Measurements from ENCODE around the gene GAS2L2.
"Not testable (repeated sequence)": the region's sequence is repeated elsewhere in the genome, so short reads cannot be mapped to it uniquely, and the experiment has no call there.

GAS2L2 gene

DNA sequence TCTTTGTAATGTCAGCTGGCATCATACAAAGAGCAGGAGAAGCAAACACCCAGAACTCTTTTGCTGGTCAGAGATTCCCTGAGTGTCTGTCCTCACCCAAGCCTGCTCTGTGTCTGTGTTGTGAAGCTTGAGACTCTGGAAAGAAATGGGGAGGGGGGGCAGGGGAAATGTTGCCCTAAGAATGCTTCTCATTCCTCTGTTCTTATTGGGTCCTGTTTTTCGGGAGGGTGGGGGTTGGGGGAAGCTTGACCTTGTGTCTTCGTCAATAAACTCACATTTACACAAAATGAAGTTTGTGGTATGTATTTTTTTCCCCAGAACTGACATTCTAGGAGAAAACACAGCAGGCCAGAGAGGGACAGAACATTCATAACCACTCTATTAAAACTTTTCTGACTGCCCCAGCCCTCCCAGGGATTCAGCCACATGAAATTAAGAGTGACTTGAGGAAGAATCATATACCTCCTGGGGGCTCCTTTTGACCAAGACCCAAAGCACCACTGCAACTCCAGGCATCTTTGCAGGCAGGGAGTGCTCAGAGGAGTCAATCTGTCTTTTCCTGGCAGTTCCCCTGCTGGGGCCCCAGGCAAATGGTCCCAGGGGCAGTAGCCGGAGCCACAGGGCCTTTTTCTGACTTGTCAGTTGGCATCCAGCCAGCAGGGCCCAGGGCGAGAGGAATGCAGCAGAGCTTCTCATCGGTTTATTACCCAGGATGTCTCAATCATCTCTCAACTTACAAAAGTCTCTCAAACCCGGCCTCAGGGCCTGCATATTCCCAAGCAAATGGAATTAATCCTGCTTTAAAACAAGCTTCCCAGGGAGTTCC lies 26.7 kb downstream of the GAS2L2 start:
- no peak for DNase-seq (ENCODE audit: low read depth)

DNA sequence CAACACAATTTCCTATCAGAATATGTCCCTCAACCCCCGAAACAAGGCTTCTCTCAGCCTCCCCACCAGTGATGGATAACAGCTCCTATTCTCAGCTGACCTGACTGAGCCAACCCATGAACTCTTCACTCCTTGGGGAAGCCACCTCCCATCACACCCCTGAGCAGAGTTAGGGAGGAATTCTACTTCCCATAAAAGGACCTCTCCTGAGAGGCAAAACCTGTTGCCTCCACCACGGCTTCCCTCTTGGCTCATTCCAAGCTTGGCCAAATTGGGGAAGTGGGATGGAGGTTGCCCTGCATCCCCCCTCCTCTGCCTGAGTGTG lies 27.3 kb downstream of the GAS2L2 start:
- no peak for DNase-seq (ENCODE audit: low read depth)

DNA sequence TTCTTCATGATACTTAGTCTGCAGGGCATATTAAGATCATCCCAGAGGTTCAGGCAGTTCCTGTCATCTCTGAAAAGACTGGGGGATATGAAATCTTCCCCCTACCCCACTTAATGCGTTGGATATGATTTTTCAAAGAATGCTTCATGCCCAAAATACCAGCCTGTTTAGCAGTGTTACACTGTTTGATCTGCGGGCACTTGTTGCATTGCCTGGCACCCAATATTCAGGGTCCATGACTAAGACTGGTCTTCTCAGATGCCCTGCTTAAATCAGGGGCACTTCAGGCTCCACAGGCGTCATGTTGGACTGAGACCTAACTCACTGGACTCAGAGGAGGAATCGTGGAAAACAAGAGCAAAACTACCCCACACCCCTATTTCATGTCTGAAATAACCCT lies 28.0 kb downstream of the GAS2L2 start:
- no peak for DNase-seq (ENCODE audit: low read depth)

DNA sequence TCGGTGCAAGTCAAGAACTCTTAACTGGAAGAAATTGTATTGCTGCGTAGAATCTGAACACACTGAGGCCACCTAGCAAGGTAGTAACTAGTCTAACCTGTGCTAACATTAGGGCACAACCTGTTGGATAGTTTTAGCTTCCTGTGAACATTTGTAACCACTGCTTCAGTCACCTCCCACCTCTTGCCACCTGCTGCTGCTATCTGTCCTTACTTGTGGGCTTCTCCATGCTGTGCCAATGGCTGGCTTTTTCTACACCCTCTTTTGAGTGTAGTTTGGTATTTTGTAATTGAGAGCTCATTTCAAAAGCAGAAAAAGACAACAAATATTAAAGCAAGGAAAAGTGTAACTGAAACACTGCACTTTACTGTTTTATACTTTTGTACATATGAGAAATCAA lies 29.3 kb downstream of the GAS2L2 start:
- DNase-seq (ENCODE audit: low read depth), result no peak

DNA sequence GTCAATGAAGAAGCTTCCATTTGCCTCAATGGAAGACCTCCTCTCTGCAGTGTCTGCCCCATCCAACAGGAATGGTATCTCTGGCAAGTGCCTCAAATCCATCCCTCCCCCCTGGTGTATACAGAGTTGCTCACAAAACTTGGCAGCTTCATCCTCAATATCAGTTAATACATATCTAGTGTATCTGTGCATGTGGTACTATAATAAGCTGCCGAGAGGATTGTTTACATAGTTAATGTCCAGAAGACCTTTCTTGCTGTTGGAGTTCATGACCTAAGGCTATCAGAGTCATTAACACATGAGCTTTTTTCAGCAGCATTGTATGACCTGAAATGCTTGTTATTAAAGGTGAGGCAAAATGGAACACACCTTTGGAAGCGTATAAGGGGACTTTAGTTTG lies 35.6 kb downstream of the GAS2L2 start:
- DNase-seq (ENCODE audit: low read depth), result no peak

DNA sequence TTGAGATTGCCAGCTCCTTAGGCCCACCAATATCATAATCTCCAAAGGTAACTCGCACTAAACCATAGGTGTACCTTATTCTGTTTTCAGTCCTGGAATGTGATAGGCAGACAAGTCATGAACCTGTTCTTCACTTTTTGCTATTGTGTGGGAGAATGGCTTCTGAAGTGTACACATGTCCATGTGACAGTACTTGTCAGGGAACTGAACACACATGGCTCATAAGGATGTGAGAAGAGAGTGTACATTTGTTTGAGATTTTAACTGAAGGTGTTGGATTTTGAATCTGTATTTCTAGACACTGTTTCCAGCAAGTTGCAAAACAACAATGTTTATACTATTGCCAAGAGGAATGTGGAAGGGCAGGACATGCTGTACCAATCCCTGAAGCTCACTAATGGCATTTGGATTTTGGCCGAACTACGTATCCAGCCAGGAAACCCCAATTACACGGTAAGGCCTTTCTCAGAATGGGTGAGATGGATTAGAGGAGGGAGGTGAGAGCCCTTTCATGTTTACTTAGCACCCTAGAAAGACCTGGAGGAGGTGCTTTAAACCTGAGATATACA lies 36.1 kb downstream of the GAS2L2 start:
- no peak for DNase-seq (ENCODE audit: low read depth)

DNA sequence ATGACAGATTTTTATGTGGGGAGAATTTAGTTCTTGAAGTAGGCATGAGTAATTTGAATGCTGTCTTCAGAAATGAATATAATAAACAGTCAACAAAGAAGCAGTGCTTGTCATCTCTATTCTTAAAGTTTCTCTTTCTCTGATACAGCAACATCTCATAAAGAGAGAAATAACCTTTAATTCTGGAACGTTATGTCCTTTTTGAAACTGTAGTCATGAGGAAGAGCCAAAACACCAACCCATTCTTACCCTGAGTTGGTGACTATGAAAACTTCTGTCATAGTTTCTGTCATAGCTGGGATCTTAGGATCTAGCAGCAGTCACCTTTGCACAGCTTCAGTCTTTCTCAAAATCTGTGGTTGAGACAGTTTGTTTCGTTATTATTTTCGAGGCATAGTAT lies 36.9 kb downstream of the GAS2L2 start:
- no peak for DNase-seq (ENCODE audit: low read depth)

DNA sequence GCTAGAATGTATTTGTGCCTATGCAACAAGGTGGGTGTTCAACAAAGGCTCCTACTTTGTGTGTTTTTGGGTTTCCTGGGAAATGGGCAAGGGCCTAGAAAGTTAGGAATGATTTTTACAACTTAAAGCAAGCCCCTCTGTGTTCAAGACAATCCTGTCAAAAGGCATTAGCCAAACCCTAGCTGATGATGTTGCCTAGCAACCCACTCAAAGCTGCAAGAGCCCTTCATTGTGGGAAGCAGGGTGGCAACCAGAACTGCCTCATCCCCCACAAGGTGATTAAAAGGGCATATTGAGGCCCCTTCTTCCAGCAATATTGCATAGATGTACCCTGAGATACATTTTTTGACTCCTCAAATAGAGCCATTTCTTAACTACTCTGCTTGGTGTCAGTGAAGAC lies 37.6 kb downstream of the GAS2L2 start:
- no peak for DNase-seq (ENCODE audit: low read depth)

DNA sequence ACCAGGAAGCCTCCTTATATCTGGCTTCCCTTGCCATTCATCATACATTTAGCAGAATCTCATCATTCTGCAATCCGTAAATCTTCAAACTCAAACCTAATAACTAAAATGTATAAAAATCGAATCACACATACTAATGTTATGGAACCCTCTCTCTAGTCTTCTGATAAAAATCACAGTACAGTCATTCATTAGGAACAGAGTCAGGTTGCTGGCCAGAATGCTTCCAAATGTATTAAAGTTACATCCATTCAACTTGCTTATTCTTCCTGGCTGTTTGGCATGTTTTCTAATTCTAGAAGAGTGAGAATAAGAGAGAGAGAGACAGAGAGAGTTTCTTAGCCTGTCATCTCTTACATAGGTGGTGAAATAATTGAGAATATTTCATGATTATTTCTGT lies 38.1 kb downstream of the GAS2L2 start:
- no peak for DNase-seq (ENCODE audit: low read depth)

DNA sequence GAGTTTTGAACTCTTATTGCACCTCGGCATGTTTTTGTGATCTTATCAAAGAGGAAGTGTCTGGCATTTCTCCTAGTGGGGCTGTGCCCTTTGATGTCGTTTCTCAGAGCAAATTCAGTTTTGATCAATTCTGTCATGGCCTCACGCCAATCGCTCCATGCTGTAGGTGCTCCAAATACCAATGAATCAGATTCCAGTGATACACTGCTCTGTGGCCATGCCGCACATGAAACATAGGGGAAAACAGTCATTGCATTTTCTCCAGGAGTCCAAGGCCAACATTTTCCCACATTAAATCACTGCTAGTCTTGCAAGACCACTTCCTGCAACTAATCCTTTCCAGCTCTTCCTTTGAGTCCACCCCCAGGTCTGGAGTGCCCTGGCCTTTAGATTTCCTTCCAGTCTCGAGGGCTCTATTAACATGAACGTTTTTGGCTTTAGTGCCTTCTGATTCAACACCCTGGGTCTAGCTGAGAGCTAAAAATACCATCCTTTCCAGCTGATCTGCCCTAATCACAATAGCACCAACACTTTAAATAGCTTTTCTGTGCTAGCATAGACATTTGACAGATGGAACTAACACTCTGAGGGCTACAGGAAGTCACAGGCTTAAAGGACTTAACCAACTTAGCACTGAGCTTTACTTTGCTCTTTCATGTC lies 39.8 kb downstream of the GAS2L2 start:
- no peak for DNase-seq (ENCODE audit: low read depth)

DNA sequence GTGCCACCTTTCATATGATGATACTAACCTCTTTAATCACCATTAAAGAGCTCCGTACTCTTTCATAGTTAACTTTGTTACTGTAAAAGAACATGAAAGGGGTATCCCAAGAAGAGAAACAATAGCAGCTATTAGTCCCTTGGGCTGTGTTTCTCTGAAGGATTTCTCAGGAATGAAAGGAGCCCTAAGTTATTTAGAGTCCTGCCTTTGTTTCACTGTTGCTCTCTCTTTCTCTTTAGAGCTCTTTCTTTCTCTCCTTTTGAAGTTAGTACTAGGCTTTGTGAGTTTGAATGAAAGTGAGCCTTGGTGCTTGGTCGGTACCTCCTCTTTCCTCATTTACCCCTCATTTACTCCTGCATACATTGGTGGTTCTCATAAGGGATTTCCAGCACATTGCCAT lies 42.1 kb downstream of the GAS2L2 start:
- no peak for DNase-seq (ENCODE audit: low read depth)

DNA sequence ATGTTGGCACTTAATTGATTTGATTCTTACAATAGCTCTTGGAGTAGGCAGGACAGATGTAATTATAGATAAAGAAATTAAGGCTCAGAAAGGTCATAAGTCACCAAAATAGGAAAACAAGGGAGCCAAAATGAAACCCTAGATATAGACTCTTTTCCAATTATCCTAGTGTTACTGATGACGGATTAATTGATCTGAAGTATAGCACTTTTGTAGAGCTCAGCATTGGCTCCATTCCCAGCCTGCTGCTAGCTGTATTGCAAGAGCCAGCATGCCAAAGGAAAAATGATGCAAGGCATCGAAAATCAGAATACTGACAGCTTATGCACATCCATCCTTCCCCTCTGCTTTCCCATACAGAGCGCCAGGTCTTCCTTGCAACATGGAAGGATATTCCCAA lies 43.2 kb downstream of the GAS2L2 start:
- no peak for DNase-seq (ENCODE audit: low read depth)

DNA sequence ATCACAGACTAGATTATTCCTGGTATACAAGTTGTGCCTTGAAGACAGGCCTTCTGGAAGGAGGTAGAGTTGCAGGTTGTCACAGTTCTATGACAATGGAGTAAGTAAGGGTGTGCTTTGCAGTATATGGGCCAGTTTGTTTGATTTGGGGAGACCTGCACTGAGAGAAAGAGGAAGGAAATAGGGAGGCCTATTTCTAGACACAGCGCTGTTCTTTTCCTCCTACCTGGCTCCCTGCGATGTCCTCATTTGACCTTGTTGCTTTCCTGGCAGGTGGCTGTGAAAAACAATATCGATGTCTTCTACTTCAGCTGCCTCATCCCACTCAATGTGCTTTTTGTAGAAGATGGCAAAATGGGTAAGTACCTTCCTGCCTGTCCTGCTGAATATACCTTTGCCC lies 44.1 kb downstream of the GAS2L2 start:
- no peak for DNase-seq (ENCODE audit: low read depth)

DNA sequence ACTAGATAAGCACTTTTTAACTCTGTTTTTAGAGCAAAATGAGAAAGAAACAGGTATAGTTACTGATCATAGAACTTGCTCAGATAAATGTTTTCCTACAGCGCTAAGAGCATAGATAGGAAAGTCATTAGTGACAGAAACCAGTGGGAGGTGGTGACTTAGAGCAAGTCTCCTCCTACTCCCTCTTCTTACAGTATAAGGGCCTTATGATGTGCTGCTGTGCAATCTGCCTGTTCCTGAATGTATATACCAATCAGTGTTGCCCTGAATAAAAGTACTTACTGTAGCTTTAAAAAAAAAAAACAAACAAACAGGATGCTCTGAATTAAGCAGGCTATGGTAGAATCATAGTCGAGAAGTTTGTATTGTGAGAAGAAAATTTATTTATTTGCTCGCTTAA lies 44.9 kb downstream of the GAS2L2 start:
- DNase-seq (ENCODE audit: low read depth), result no peak

DNA sequence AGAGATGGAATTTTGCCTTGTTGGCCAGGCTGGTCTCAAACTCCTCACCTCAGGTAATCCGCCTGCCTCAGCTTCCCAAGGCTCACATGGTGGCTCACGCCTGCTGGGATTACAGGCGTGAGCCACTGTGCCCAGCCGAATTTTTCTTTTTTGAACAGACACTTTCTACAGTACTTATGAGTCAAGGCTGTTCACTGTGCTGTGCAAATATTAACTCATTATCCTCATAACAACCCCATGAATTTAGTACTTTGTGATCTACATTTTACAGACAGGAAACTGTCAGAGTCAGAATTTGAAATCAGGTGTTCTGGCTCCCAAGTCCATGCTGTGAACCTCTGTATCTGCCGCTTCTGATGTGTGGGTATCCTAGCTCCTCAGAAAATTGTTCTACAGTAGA lies 47.3 kb downstream of the GAS2L2 start:
- no peak for DNase-seq (ENCODE audit: low read depth)

DNA sequence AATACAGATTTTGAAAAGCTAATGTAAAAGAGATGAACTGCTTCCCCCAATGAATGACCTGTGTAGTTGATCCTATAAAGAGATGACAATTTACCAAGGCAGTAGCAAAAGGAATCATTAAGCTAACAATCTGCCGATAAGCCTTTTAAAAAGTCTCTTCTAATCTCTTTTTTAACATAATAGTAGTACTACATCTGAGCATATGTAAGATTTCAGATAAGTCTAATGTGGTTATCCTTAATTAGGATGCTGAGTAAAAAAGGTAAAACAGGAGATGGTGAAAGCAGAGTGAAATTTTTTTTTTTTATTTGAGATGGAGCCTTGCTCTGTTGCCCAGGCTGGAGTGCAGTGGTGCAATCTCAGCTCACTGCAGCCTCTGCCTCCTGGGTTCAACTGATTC lies 47.8 kb downstream of the GAS2L2 start:
- no peak for DNase-seq (ENCODE audit: low read depth)

DNA sequence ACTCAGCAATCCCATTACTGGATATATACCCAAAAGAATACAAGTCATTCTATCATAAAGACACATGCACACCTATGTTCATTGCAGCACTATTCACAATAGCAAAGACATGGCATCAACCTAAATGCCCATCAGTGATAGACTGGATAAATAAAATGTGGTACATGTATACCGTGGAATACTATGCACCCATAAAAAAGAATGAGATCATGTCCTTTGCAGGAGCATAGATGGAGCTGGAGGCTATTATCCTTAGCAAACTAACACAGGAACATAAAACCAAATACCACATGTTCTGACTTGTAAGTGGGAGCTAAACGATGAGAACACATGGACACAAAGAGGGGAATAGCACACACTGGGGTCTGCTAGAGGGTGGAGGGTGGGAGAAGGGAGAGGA lies 49.7 kb downstream of the GAS2L2 start:
- not testable (repeated sequence) for DNase-seq (ENCODE audit: low read depth)

DNA sequence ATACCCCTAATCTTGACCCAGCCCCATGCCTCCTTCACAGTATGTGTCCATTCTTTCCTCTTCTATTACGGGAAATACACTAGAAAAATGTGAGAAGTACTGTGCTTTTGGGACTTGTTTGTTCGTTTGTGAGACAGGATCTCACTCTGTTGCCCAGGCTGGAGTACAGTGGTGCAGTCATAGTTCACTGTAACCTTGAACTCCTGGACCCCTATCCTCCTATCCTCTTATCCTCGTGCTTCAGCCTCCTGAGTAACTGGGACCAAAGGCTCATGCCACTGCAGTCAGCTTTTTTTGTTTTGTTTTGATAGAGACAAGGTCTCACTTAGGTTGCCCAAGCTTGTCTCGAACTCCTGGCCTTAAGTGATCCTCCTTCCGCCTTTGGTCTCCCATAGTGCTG lies 51.5 kb downstream of the GAS2L2 start:
- no peak for DNase-seq (ENCODE audit: low read depth)

DNA sequence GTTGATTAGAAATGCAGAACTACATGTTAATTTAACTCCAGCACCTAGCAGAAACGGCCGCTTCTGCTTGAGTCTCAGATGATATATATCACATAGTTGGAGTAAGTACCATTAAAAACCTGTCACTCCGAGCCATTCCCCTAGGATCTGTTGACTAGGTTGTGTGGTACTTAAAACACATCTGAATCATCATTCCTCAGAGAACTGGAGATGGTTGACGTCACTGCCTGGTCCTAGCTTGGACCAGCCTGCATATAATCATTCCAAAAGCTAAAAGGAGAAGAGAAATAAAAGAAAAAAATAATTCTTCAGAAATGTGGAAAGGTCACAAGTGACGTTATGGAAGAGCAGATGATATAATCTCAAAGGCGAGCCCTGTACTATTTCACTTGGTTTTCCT lies 52.9 kb downstream of the GAS2L2 start:
- no peak for DNase-seq (ENCODE audit: low read depth)

DNA sequence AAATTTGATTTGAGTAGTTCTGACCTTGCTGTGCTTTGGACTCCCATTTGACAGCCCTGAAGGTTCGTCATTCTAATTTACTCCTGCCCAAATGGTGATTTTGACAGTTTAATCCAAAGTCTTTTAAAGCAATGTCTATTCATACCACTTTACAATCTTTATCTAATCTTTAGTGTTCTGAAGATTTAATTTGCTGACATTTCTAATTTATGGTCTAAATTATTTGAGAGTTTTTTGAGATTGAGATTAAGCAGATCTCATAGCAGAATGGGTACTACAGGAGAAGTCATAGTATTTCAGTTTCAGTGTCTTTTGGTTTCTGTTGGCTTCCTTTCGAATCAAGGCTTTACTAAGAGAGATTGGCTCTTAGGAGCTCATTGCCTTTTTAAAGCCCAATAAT lies 54.2 kb downstream of the GAS2L2 start:
- DNase-seq (ENCODE audit: low read depth), result no peak

DNA sequence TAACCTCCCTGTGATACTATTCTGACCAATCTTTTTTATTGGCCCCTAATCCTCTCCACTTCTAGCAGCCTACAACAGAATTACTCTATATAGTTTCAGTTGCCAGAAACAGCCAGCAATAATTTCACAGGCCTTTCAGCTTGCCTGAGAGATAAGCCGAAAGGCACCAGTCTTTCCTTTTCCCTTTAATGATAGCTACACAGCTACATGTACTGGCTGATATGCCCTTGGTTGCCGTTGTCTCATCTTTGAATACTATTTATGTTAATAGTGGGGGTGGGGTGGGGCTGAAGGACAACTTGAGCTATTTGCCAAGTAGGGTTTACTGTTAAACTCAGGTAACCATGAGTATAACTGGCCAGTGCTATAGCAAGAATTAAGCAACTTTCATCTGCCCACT lies 57.4 kb downstream of the GAS2L2 start:
- no peak for DNase-seq (ENCODE audit: low read depth)

DNA sequence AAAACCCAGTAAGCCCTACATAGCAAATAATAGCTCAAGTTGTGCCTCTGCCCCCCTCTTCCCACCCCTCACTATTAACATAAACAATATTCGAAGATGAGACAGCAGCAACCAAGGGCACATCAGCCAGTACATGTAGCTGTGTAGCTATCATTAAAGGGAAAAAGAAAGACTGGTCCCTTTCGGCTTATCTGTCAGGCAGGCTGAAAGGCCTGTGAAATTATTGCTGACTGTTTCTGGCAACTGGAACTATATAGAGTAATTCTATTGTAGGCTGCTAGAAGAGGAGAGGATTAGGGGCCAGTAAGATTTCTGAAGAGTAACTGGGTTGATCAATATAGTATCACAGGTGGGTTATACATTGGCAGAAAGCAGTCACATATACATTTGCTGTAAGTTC lies 58.1 kb downstream of the GAS2L2 start:
- DNase-seq (ENCODE audit: low read depth), result no peak
